K562 treated with DMSO at 1 percent for 12 hours (cell line): Measurements from ENCODE around the gene NAA15. TPM values are rescaled to one million over a fixed set of nuclear protein-coding genes. Genes with fewer than 3 reads are reported as not detected.

Experiments
- total RNA-seq: library from RNA; unstranded; fragments of 300-600 nt; gene quantifications from 2 replicates; pipeline ENCODE4 v1.2.3, GENCODE V29; 2022; ENCODE audit not compliant: insufficient read depth

Gene NAA15
- total RNA-seq, result 6.4 and 19.6 TPM in 2 replicates

GRCh38 chr4:139301113-139301820, at the start of gene NAA15:
Gene NAA15, plus strand, starts transcription at chr4:139301505. Its CDS starts 273 bp downstream, at chr4:139301778.

DNA sequence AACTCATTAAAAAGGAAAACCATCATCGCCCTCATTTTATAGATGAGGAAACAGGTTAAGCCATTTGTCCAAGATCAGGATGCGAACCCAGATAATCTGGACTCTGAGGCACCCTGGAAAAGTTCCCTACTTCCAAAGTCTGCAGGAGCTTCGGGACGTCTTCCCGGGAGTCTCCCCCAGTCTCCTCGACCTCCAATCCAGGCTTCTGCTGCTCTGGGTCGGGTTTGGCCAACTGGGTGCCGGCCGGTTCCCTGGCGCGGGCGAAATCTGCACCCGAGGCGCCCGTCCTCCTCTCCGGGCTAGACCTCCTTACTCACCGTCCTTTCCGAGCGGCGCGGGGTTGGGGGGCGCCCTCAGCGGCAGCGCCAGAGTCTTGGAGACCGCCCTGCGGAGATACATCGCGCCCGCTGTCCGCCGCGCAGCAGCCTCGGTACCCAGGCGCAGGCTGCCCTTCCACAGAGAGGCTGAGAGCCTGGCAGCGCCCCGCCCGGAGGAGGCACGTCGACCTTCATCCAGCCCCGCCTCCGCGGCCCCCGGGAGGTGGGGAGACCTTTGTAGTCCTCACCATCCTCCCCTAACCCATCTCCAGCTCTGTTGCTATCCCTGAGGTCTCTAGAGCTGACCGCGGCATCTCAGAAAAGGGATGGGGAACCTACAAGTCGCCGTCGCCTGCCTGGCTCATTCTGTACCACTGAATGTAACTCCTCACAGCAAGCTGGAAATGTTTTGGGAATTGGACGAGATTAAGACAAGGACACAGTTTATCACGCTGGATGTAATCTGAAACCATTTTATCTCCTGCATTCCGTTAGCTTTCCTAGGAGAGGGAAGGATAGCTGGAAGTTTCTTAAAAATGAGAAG, 21.3 kb upstream of the NAA15 start, which contains the start of gene MGARP:
TSS of gene MGARP (minus strand) at position 466 of the 861 bp plus-strand sequence. CDS start at position 399, 67 bp downstream.

DNA sequence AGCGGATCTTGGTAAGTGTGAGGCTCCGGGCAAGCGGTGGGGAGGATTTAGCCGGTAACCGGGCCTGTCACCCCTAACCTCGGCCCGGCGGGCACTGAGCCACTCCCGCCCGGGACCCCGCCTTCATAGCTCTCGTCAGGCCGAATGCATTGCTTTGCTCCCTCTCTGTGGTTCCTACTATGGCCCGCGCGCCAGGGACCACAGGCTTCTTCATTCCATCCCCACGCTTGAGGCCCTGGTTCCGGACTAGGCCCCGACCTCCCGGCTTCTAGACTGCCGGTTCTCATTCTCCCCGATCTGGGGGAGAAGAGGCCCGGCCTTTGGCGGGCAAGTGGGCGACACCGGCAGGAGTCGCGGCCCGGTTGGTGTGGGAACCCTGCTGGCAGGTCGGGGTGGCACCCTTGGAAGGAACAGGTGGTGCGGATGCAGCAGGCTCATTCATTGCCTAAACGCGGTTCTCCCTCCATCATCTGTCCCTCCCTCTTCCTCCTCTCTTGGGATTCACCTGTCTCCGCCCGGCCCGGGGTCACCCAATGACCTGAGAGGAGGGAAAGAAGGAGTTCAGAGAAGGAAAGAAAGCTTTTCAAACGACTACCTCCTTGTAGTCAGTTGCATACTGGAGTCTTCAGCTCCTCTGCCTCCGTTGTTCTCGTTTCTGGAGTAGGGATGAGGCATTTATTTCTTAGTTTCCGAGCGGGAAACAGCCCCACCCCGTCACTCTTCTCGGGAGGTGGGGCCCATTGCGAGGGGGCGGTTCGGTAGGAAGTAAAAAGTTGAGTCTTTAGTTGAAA, 711 bp downstream of the NAA15 start, which contains the start of gene NDUFC1:
TSS of gene NDUFC1 (minus strand) at position 657 of the 791 bp plus-strand sequence. CDS start 6,679 bp downstream, outside the sequence.

DNA sequence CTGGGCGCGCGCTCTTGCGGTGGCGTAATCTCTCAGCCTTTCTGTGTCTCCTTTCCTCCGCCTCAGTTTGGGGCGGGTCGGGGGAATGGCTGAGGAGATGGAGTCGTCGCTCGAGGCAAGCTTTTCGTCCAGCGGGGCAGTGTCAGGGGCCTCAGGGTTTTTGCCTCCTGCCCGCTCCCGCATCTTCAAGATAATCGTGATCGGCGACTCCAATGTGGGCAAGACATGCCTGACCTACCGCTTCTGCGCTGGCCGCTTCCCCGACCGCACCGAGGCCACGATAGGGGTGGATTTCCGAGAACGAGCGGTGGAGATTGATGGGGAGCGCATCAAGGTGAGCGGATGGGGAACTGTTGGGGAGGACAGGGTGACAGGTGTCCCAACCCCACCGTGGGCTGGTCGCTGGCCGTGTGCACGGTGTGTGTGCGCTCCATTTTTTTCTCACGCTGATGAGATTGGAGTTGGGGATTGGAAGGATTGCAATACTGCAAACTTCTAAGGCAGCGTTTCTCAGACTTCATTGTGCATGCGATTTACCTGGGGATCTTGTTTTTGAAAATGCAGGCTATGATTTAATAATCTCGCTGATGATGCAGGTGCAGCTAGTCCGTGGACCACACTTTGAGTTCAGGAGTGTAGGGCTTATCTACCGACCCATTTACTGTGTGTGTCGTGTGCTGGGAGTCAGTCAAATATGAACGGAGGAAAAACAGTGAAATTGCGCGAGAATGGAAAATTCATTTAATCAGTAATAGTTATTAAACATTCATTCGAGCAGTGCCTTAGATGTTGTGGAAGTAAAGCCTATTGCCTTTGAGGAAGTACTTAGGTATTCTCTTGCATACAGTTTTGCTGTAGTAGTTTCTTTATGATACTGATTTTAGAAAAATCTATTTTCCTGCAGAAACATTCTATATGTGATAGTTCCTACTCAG, 153.1 kb downstream of the NAA15 start, which contains the start of gene RAB33B:
TSS of gene RAB33B (plus strand) at position 11 of the 935 bp plus-strand sequence. CDS start at position 86, 75 bp downstream.

Other genes with a start within 250 kb of the NAA15 start
- gene ELF2, start 124.3 kb upstream of the NAA15 start, total RNA-seq, result 8.0 and 30.2 TPM in 2 replicates
- gene MGARP, start 21.3 kb upstream of the NAA15 start, total RNA-seq, result not detected in 2 replicates
- 74.0 and 108 TPM in 2 replicates for gene NDUFC1, start 972 bp downstream of the NAA15 start, total RNA-seq
- gene RAB33B, start 152.6 kb downstream of the NAA15 start, total RNA-seq, result 1.9 and 4.3 TPM in 2 replicates